Smooth muscle cell (in vitro differentiated cells): Measurements from ENCODE around the gene KMT2D. TPM values are rescaled to one million over a fixed set of nuclear protein-coding genes. Genes with fewer than 3 reads are reported as not detected.

Source experiments
- DNase-seq: peaks from one replicate; lab custom pipeline; 2025; ENCODE audit not compliant: unreplicated experiment; lab: John Stamatoyannopoulos, UW
- H2AFZ ChIP-seq: fragments of 200-600 bp; sonication (generic); 2 replicates; pipeline ENCODE4 v1.6.0; 2016; ENCODE audit warnings: antibody characterized with exemption, low read depth, mild to moderate bottlenecking
- H3F3A ChIP-seq: fragments of 200-600 bp; sonication (generic); 2 replicates; pipeline ENCODE4 v1.6.0; 2017; ENCODE audit warnings: antibody characterized with exemption, low read depth
- H3K27ac ChIP-seq: fragments of 200-600 bp; sonication (generic); 2 replicates; pipeline ENCODE4 v1.5.1; 2016; ENCODE audit warnings: low read depth, mild to moderate bottlenecking
- H3K27me3 ChIP-seq: fragments of 200-600 bp; sonication (generic); 2 replicates; pipeline ENCODE4 v1.6.1; 2016; ENCODE audit warnings: low read depth, mild to moderate bottlenecking
- H3K36me3 ChIP-seq: fragments of 200-600 bp; sonication (generic); 2 replicates; pipeline ENCODE4 v1.5.1; 2016; ENCODE audit warnings: low read depth
- H3K4me1 ChIP-seq: fragments of 200-600 bp; sonication (generic); 2 replicates; pipeline ENCODE4 v1.5.1; 2016; ENCODE audit warnings: low read depth
- H3K4me2 ChIP-seq: fragments of 200-600 bp; sonication (generic); 2 replicates; pipeline ENCODE4 v1.6.0; 2016; ENCODE audit warnings: mild to moderate bottlenecking
- H3K4me3 ChIP-seq: fragments of 200-600 bp; sonication (generic); 2 replicates; pipeline ENCODE4 v1.5.1; 2016; ENCODE audit warnings: mild to moderate bottlenecking
- H3K79me2 ChIP-seq: fragments of 200-600 bp; sonication (generic); 2 replicates; pipeline ENCODE4 v1.6.0; 2016; ENCODE audit warnings: low read depth, mild to moderate bottlenecking
- H3K9ac ChIP-seq: fragments of 200-600 bp; sonication (generic); 2 replicates; pipeline ENCODE4 v1.6.0; 2016; ENCODE audit warnings: low read depth
- H3K9me3 ChIP-seq: fragments of 200-600 bp; sonication (generic); replicated peaks from 2 replicates; pipeline ENCODE4 v1.5.1; 2016; ENCODE audit warnings: low read depth
- H4K20me1 ChIP-seq: fragments of 200-600 bp; sonication (generic); 2 replicates; pipeline ENCODE4 v1.6.0; 2016; ENCODE audit warnings: low read depth
- CTCF ChIP-seq: fragments of 200-600 bp; sonication (generic); IDR thresholded peaks from 2 replicates; pipeline ENCODE4 v1.5.1; 2017; ENCODE audit warnings: borderline replicate concordance, mild to moderate bottlenecking, antibody characterized with exemption; ENCODE audit not compliant: insufficient read depth, poor library complexity, severe bottlenecking
- WGBS: methylation state at CpG from one replicate; pipeline ENCODE4 v1.1.7; 2016; ENCODE audit warnings: low lambda C conversion rate; 5-methylcytosine and 5-hydroxymethylcytosine counted together
- polyA plus RNA-seq: library from polyadenylated mRNA; unstranded; fragments of >200 nt; fragmentation: Nextera tagmentation; extraction: Ambion mirVana; gene quantifications from 2 replicates; pipeline ENCODE4 v1.2.1, GENCODE V29; 2016
- total RNA-seq: library from RNA; depleted of rRNA; stranded (reverse); fragments of >200 nt; gene quantifications from 2 replicates; pipeline ENCODE4 v1.2.3, GENCODE V29; 2014

Gene KMT2D
- total and polyA plus RNA-seq, 2 experiments from 2014 or later = 24.6 to 25.9 TPM

GRCh38 chr12:49026678-49027480 is 33.7 kb downstream of the KMT2D start:
- Histone ChIP-seq H3K9ac (no peak overlapping the region), H3K4me1 (no peaks in the 10 kb centered on the region), H3K27ac (no peak overlapping the region), H3K36me3 (no peaks in the 10 kb centered on the region), H3K4me2 (no peak overlapping the region), H3F3A (peaks cover 4% of the 10 kb centered on the region), H3K4me3 (no peak overlapping the region), H2AFZ (no peak overlapping the region), H3K79me2 (no peaks in the 10 kb centered on the region), H4K20me1 (peaks cover 6% of the 10 kb centered on the region), H3K9me3 (no peaks in the 10 kb centered on the region), H3K27me3 (no peaks in the 10 kb centered on the region)
- DNase-seq = no peak
- WGBS = 98% methylated on average over 23 of the region's 26 CpGs
- no peak for TF ChIP-seq CTCF

- TF ChIP-seq CTCF = no peak
- 97% methylated on average over 21 of the region's 21 CpGs for WGBS
- DNase-seq = no peak
Observed at GRCh38 chr12:49026101-49026500, 34.5 kb downstream of the KMT2D start.

GRCh38 chr12:49025463-49025862 is 35.1 kb downstream of the KMT2D start:
- H3K9me3 ChIP-seq = no peaks in the 10 kb centered on the region
- H2AFZ ChIP-seq = no peak overlapping the region
- H3K36me3 ChIP-seq = no peaks in the 10 kb centered on the region
- H3K27me3 ChIP-seq = no peaks in the 10 kb centered on the region
- no peaks in the 10 kb centered on the region for H3K4me1 ChIP-seq
- no peak overlapping the region for H3K4me3 ChIP-seq
- no peak for TF ChIP-seq CTCF
- no peak overlapping the region for H3K9ac ChIP-seq
- H3K27ac ChIP-seq = no peak overlapping the region
- no peaks in the 10 kb centered on the region for H4K20me1 ChIP-seq
- no peak overlapping the region for H3K4me2 ChIP-seq
- peaks cover 4% of the 10 kb centered on the region for H3F3A ChIP-seq
- no peak for DNase-seq
- no peaks in the 10 kb centered on the region for H3K79me2 ChIP-seq
- 94% methylated on average over 4 of the region's 4 CpGs for WGBS

More at GRCh38 chr12:49026101-49026500, 34.5 kb downstream of the KMT2D start:
- Histone ChIP-seq H3K9me3 (no peaks in the 10 kb centered on the region), H3K27ac (no peak overlapping the region), H3K9ac (no peak overlapping the region), H3K79me2 (no peaks in the 10 kb centered on the region), H3K36me3 (no peaks in the 10 kb centered on the region), H3K4me2 (no peak overlapping the region), H3K4me1 (no peaks in the 10 kb centered on the region), H2AFZ (no peak overlapping the region), H4K20me1 (no peaks in the 10 kb centered on the region), H3F3A (peaks cover 4% of the 10 kb centered on the region), H3K27me3 (no peaks in the 10 kb centered on the region), H3K4me3 (no peak overlapping the region)

GRCh38 chr12:49024543-49024942 is 36.1 kb downstream of the KMT2D start:
- no peak for TF ChIP-seq CTCF
- no peak overlapping the region for H3K4me2 ChIP-seq
- H3F3A ChIP-seq = peaks cover 8% of the 10 kb centered on the region
- H3K79me2 ChIP-seq = no peaks in the 10 kb centered on the region
- H3K27ac ChIP-seq = no peak overlapping the region
- no peaks in the 10 kb centered on the region for H3K9me3 ChIP-seq
- no peaks in the 10 kb centered on the region for H3K27me3 ChIP-seq
- no peak for DNase-seq
- no peak overlapping the region for H2AFZ ChIP-seq
- H4K20me1 ChIP-seq = no peaks in the 10 kb centered on the region
- 97% methylated on average over 12 of the region's 12 CpGs for WGBS
- H3K36me3 ChIP-seq = no peaks in the 10 kb centered on the region
- H3K4me3 ChIP-seq = no peak overlapping the region
- no peak overlapping the region for H3K9ac ChIP-seq
- H3K4me1 ChIP-seq = no peaks in the 10 kb centered on the region
